ENCODE measurements around the gene TBC1D14.

Gene TBC1D14

DNA sequence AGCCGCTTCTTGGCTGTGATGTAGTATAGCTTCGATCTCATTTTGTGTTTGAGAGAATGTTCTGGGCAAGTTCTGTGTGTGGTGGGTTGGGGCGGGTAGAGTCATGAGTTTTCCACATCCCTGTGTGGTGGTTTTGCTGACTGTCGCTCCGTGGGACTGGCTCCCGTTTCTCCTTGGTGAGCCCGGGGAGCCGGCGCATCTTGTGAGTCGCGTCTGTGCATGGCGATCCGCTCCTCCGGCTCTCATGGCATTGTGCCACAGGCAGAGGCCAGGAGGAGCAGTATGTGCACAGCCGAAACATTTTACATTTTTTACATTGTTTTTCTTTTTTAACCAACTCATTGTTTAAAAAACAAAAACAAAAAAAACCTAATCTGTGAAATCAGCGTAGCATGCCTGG, 27.7 kb upstream of the TBC1D14 start:
- Mint-ChIP-seq H3K27me3 (ENCODE audit: low read depth) (no peaks in the 10 kb centered on the region), H3K4me3 (no peak overlapping the region), H3K36me3 (ENCODE audit: low read depth) (peaks cover 60% of the 10 kb centered on the region), H3K4me1 (peaks cover 5% of the 10 kb centered on the region), H3K9me3 (no peaks in the 10 kb centered on the region), H3K27ac (no peak overlapping the region)
- TF ChIP-seq CTCF (IDR thresholded peaks at IDR 0.05; ENCODE audit: unreplicated experiment in 3 of 3), result no peak

GRCh38 chr4:6884341-6884870, 25.2 kb upstream of the TBC1D14 start:
- Mint-ChIP-seq H3K36me3 (ENCODE audit: low read depth) (peaks cover 38% of the 10 kb centered on the region), H3K27me3 (ENCODE audit: low read depth) (no peaks in the 10 kb centered on the region)

GRCh38 chr4:6885953-6886557, 23.6 kb upstream of the TBC1D14 start:
- peak overlapping the region in 1 of 3 experiments; percentile 26 for H3K27ac Mint-ChIP-seq
- H3K4me3 Mint-ChIP-seq, result no peak overlapping the region
- TF ChIP-seq CTCF (IDR thresholded peaks at IDR 0.05; ENCODE audit: unreplicated experiment in 3 of 3), result no peak
- H3K9me3 Mint-ChIP-seq, result peaks cover 6% of the 10 kb centered on the region
- no peaks in the 10 kb centered on the region for H3K27me3 Mint-ChIP-seq (ENCODE audit: low read depth)
- H3K4me1 Mint-ChIP-seq, result peaks cover 5% of the 10 kb centered on the region
- H3K36me3 Mint-ChIP-seq (ENCODE audit: low read depth), result peaks cover 28% of the 10 kb centered on the region

More at GRCh38 chr4:6884341-6884870, 25.2 kb upstream of the TBC1D14 start:
- H3K4me3 Mint-ChIP-seq, result no peak overlapping the region
- peaks cover 5% of the 10 kb centered on the region for H3K4me1 Mint-ChIP-seq
- no peaks in the 10 kb centered on the region for H3K9me3 Mint-ChIP-seq
- no peak overlapping the region for H3K27ac Mint-ChIP-seq
- TF ChIP-seq CTCF (IDR thresholded peaks at IDR 0.05; ENCODE audit: unreplicated experiment in 3 of 3), result no peak

DNA sequence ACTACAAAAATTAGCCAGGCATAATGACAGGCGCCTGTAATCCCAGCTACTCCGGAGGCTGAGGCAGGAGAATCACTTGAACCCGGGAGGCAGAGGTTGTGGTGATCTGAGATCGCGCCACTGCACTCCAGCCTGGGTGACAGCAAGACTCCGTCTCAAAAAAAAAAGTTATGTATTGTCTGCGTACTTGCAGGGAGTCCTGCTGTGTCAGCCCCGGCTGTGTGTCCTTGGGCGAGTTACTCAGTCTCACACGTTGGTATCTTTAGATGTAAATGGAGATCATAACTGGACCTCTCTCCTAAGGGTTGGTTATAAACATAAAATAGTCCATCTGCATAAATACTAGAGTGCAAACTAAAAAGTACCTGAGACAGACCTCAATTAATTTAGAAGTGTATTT, 22.7 kb upstream of the TBC1D14 start:
- H3K4me1 Mint-ChIP-seq, result peaks cover 9% of the 10 kb centered on the region
- no peaks in the 10 kb centered on the region for H3K27me3 Mint-ChIP-seq (ENCODE audit: low read depth)
- H3K4me3 Mint-ChIP-seq, result no peak overlapping the region
- H3K9me3 Mint-ChIP-seq, result peaks cover 10% of the 10 kb centered on the region
- peaks cover 24% of the 10 kb centered on the region for H3K36me3 Mint-ChIP-seq (ENCODE audit: low read depth)
- no peak overlapping the region for H3K27ac Mint-ChIP-seq
- TF ChIP-seq CTCF (IDR thresholded peaks at IDR 0.05; ENCODE audit: unreplicated experiment in 3 of 3), result no peak

GRCh38 chr4:6887591-6888371, 21.8 kb upstream of the TBC1D14 start:
- Mint-ChIP-seq H3K27me3 (ENCODE audit: low read depth) (no peaks in the 10 kb centered on the region), H3K4me3 (no peak overlapping the region)
- no peak for TF ChIP-seq CTCF (IDR thresholded peaks at IDR 0.05; ENCODE audit: unreplicated experiment in 3 of 3)

More at GRCh38 chr4:6887591-6888371, 21.8 kb upstream of the TBC1D14 start:
- Mint-ChIP-seq H3K4me1 (peaks cover 18% of the 10 kb centered on the region), H3K36me3 (ENCODE audit: low read depth) (peaks cover 17% of the 10 kb centered on the region), H3K27ac (no peak overlapping the region), H3K9me3 (peaks cover 11% of the 10 kb centered on the region)
